Suprapubic skin (tissue), 4 donors: ENCODE data around the gene FRMD4A. TPM values are rescaled to one million over a fixed set of nuclear protein-coding genes. Genes with fewer than 3 reads are reported as not detected.
A peak's percentile ranks its signal among the peaks of the same experiment; 100 is the strongest.

Experiments
- DNase-seq, 2 donors: peaks; one replicate each; pipeline ENCODE4 v3.0.0-alpha.2; 2019; ENCODE audit warnings: low spot score in 2 of 2
- H3K27ac ChIP-seq: fragments of 200-600 bp; sonication (generic); one replicate; pipeline ENCODE4 v1.5.1; 2019
- H3K27me3 ChIP-seq: fragments of 200-600 bp; sonication (generic); one replicate; pipeline ENCODE4 v1.5.1; 2019
- H3K36me3 ChIP-seq: fragments of 200-600 bp; sonication (generic); one replicate; pipeline ENCODE4 v1.5.1; 2019
- H3K4me1 ChIP-seq: fragments of 200-600 bp; sonication (generic); one replicate; pipeline ENCODE4 v1.5.1; 2019
- H3K4me3 ChIP-seq: fragments of 200-600 bp; sonication (generic); one replicate; pipeline ENCODE4 v1.5.1; 2019; ENCODE audit warnings: mild to moderate bottlenecking
- H3K9me3 ChIP-seq: fragments of 200-600 bp; sonication (generic); one replicate; pipeline ENCODE4 v1.5.1; 2019
- CTCF ChIP-seq, 2 donors: fragments of 200-600 bp in 1 of 2; fragments of 450-650 bp in 1 of 2; sonication (generic) in 1 of 2; IDR thresholded peaks; one replicate each; pipeline ENCODE4 v1.5.1; 2016 to 2019; ENCODE audit warnings: antibody characterized with exemption in 2 of 2, mild to moderate bottlenecking in 1 of 2, moderate library complexity in 1 of 2
- EP300 ChIP-seq: sonication (generic); formaldehyde crosslinking; IDR thresholded peaks from one replicate; pipeline ENCODE4 v1.6.1; 2017; ENCODE audit warnings: antibody characterized with exemption
- POLR2A ChIP-seq, 2 donors: fragments of 450-650 bp; IDR thresholded peaks; one replicate each; pipeline ENCODE4 v1.6.1; 2017; ENCODE audit warnings: antibody characterized with exemption in 2 of 2, mild to moderate bottlenecking in 2 of 2, moderate library complexity in 2 of 2
- POLR2AphosphoS5 ChIP-seq, 3 donors: sonication (generic); formaldehyde crosslinking; IDR thresholded peaks; one replicate each; pipeline ENCODE4 v1.6.1; 2017; ENCODE audit warnings: antibody characterized with exemption in 3 of 3
- WGBS: methylation state at CpG from one replicate; pipeline ENCODE4 v1.1.5; 2018; 5-methylcytosine and 5-hydroxymethylcytosine counted together
- total RNA-seq, 4 donors: library from RNA; depleted of rRNA; stranded (reverse); fragments of >200 nt; gene quantifications; one replicate each; pipeline ENCODE4 v1.1.0, GENCODE V29; 2016

Gene FRMD4A
- total RNA-seq, 4 donors from 2014 or later = 27.4 to 86.3 (median 58.0) TPM

- 68% methylated on average over 8 of the region's 8 CpGs for WGBS
- no peak overlapping the region for H3K4me3 ChIP-seq
- peaks cover 6% of the 10 kb centered on the region for H3K4me1 ChIP-seq
- TF ChIP-seq CTCF (IDR thresholded peaks at IDR 0.05) (no peak), POLR2AphosphoS5 (IDR thresholded peaks at IDR 0.05) (no peak), EP300 (no peak), POLR2A (IDR thresholded peaks at IDR 0.05) (no peak)
- H3K36me3 ChIP-seq = no peaks in the 10 kb centered on the region
- DNase-seq = peak in 1 of 2 donors; percentile 15
- no peak overlapping the region for H3K27ac ChIP-seq
- no peaks in the 10 kb centered on the region for H3K9me3 ChIP-seq
- H3K27me3 ChIP-seq = peaks cover 4% of the 10 kb centered on the region
These were observed 507.5 kb downstream of the FRMD4A start for GRCh38 chr10:13823096-13823708.

GRCh38 chr10:13822490-13822889 is 508.2 kb downstream of the FRMD4A start:
- TF ChIP-seq POLR2AphosphoS5 (IDR thresholded peaks at IDR 0.05) (no peak), CTCF (IDR thresholded peaks at IDR 0.05) (no peak), EP300 (no peak), POLR2A (IDR thresholded peaks at IDR 0.05) (no peak)
- H3K27me3 ChIP-seq = peaks cover 4% of the 10 kb centered on the region
- peaks cover 6% of the 10 kb centered on the region for H3K4me1 ChIP-seq
- WGBS = 93% methylated on average over 3 of the region's 3 CpGs
- H3K4me3 ChIP-seq = no peak overlapping the region
- no peak for DNase-seq
- H3K27ac ChIP-seq = no peak overlapping the region
- H3K36me3 ChIP-seq = no peaks in the 10 kb centered on the region
- no peaks in the 10 kb centered on the region for H3K9me3 ChIP-seq

- H3K27ac ChIP-seq = no peak overlapping the region
These were observed 509.8 kb downstream of the FRMD4A start for GRCh38 chr10:13820964-13821337.

GRCh38 chr10:13820119-13820963 is 510.4 kb downstream of the FRMD4A start:
- no peak for DNase-seq
- Histone ChIP-seq H3K9me3 (no peaks in the 10 kb centered on the region), H3K27me3 (peaks cover 4% of the 10 kb centered on the region), H3K4me3 (no peak overlapping the region), H3K4me1 (peaks cover 6% of the 10 kb centered on the region), H3K36me3 (no peaks in the 10 kb centered on the region), H3K27ac (no peak overlapping the region)
- TF ChIP-seq EP300 (no peak), POLR2A (IDR thresholded peaks at IDR 0.05) (no peak), POLR2AphosphoS5 (IDR thresholded peaks at IDR 0.05) (no peak), CTCF (IDR thresholded peaks at IDR 0.05) (no peak)
- 72% methylated on average over 19 of the region's 19 CpGs for WGBS

More at GRCh38 chr10:13820964-13821337, 509.8 kb downstream of the FRMD4A start:
- Histone ChIP-seq H3K9me3 (no peaks in the 10 kb centered on the region), H3K4me1 (peaks cover 6% of the 10 kb centered on the region), H3K27me3 (peaks cover 4% of the 10 kb centered on the region), H3K4me3 (no peak overlapping the region), H3K36me3 (no peaks in the 10 kb centered on the region)
- TF ChIP-seq EP300 (no peak), POLR2A (IDR thresholded peaks at IDR 0.05) (no peak), CTCF (IDR thresholded peaks at IDR 0.05) (no peak), POLR2AphosphoS5 (IDR thresholded peaks at IDR 0.05) (no peak)
- 44% methylated on average over 6 of the region's 9 CpGs for WGBS
- no peak for DNase-seq
